ENCODE measurements around the gene CACNB1.

CACNB1 gene

GRCh38 chr17:39146273-39146672 lies 51.2 kb downstream of the CACNB1 start:
- TF ChIP-seq ZFX (IDR thresholded peaks at IDR 0.05), result no peak
- TF ChIP-seq, protein P1, sequence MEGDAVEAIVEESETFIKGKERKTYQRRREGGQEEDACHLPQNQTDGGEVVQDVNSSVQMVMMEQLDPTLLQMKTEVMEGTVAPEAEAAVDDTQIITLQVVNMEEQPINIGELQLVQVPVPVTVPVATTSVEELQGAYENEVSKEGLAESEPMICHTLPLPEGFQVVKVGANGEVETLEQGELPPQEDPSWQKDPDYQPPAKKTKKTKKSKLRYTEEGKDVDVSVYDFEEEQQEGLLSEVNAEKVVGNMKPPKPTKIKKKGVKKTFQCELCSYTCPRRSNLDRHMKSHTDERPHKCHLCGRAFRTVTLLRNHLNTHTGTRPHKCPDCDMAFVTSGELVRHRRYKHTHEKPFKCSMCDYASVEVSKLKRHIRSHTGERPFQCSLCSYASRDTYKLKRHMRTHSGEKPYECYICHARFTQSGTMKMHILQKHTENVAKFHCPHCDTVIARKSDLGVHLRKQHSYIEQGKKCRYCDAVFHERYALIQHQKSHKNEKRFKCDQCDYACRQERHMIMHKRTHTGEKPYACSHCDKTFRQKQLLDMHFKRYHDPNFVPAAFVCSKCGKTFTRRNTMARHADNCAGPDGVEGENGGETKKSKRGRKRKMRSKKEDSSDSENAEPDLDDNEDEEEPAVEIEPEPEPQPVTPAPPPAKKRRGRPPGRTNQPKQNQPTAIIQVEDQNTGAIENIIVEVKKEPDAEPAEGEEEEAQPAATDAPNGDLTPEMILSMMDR (conservative IDR thresholded peaks at IDR 0.05), result no peak
- no peak overlapping the region for H3K27ac ChIP-seq

- TF ChIP-seq, protein P1 (conservative IDR thresholded peaks at IDR 0.05), result no peak
- no peak for TF ChIP-seq ZFX (IDR thresholded peaks at IDR 0.05)
- no peak overlapping the region for H3K27ac ChIP-seq
These were observed 52.3 kb downstream of the CACNB1 start for GRCh38 chr17:39145143-39145542.

GRCh38 chr17:39144416-39144840 lies 53.0 kb downstream of the CACNB1 start:
- no peak for TF ChIP-seq ZFX (IDR thresholded peaks at IDR 0.05)
- TF ChIP-seq, protein P1 (conservative IDR thresholded peaks at IDR 0.05), result no peak
- no peak overlapping the region for H3K27ac ChIP-seq

GRCh38 chr17:39143552-39144093 lies 53.8 kb downstream of the CACNB1 start:
- TF ChIP-seq ZFX (IDR thresholded peaks at IDR 0.05), result no peak
- TF ChIP-seq, protein P1 (conservative IDR thresholded peaks at IDR 0.05), result no peak
- no peak overlapping the region for H3K27ac ChIP-seq

- no peak for TF ChIP-seq ZFX (IDR thresholded peaks at IDR 0.05)
- TF ChIP-seq, protein P1 (conservative IDR thresholded peaks at IDR 0.05), result no peak
- H3K27ac ChIP-seq, result no peak overlapping the region
These were observed 55.4 kb downstream of the CACNB1 start for GRCh38 chr17:39141915-39142664.

DNA sequence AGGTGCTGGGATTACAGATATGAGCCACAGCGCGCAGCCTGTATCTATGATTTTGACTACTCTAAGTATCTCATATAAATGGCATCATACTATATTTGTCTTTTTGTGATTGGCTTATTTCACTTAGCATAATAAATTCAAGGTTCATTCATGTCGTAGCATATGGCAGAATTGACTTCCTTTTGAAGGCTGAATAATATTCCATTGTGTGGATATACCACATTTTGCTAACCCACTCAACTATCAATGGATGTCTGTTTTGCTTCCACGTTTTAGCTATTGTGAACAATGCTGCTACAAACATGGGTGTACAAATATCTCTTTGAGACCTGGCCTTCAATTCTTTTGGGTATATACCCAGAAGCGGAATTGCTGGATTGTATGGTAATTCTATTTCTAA lies 56.2 kb downstream of the CACNB1 start:
- H3K27ac ChIP-seq, result no peak overlapping the region
- TF ChIP-seq, protein P1 (conservative IDR thresholded peaks at IDR 0.05), result no peak
- TF ChIP-seq ZFX (IDR thresholded peaks at IDR 0.05), result no peak

DNA sequence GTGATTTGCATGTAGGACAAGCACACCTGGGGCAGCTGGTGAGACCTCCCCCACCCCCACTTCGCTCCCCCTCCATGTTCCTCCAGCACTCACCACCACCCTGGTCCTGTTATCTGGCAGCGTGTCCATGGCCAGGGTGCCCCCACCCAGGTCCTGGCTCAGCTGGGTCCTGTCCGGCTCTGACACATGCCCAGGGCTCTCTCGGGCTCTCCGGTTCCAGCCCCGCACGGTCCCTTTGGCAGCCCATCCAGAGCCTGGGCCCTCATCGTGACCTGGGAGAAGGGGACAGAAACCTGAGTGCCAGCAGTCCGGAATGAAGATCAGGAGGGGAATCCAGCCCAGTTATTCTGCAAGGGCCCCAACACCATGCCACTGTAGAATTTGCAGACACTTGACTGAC lies 57.9 kb downstream of the CACNB1 start:
- H3K27ac ChIP-seq, result peak overlapping the region; percentile 11; the same call in 1 of the 2 replicates
- TF ChIP-seq, protein P1 (conservative IDR thresholded peaks at IDR 0.05), result no peak
- no peak for TF ChIP-seq ZFX (IDR thresholded peaks at IDR 0.05)
